H9 (cell line): Measurements from ENCODE around the gene CHSY1. TPM values are rescaled to one million over a fixed set of nuclear protein-coding genes. Genes with fewer than 3 reads are reported as not detected.
A peak's percentile ranks its signal among the peaks of the same experiment; 100 is the strongest.

Source experiments
- DNase-seq: peaks from one replicate; pipeline ENCODE4 v3.0.0-alpha.2; 2017
- H2AFZ ChIP-seq: one replicate; pipeline ENCODE4 v1.6.1; 2013; ENCODE audit warnings: mild to moderate bottlenecking, low read length, control low read depth, moderate library complexity
- H2AK5ac ChIP-seq: 2 replicates; pipeline ENCODE4 v1.6.1; 2013; ENCODE audit warnings: low read length, control low read depth, mixed read lengths; ENCODE audit not compliant: insufficient read length
- H2BK120ac ChIP-seq: one replicate; pipeline ENCODE4 v1.6.1; 2013; ENCODE audit warnings: low read depth, mild to moderate bottlenecking, low read length, control low read depth, inconsistent platforms; ENCODE audit not compliant: poor library complexity, severe bottlenecking
- H2BK12ac ChIP-seq: 2 replicates; pipeline ENCODE4 v1.6.1; 2013; ENCODE audit warnings: low read length, control low read depth, mixed read lengths, low read depth; ENCODE audit not compliant: insufficient read length
- H2BK15ac ChIP-seq: 2 replicates; pipeline ENCODE4 v1.6.1; 2013; ENCODE audit warnings: low read depth, low read length, control low read depth
- H2BK20ac ChIP-seq: one replicate; pipeline ENCODE4 v1.6.1; 2013; ENCODE audit warnings: low read depth, mild to moderate bottlenecking, low read length, control low read depth, inconsistent platforms; ENCODE audit not compliant: poor library complexity, severe bottlenecking
- H2BK5ac ChIP-seq: 2 replicates; pipeline ENCODE4 v1.6.1; 2013; ENCODE audit warnings: low read length, control low read depth, mixed read lengths; ENCODE audit not compliant: insufficient read length
- H3K14ac ChIP-seq: 2 replicates; pipeline ENCODE4 v1.6.1; 2013; ENCODE audit warnings: low read length, control low read depth; ENCODE audit not compliant: insufficient read depth
- H3K18ac ChIP-seq: 2 replicates; pipeline ENCODE4 v1.6.1; 2013; ENCODE audit warnings: low read depth, mild to moderate bottlenecking, mixed read lengths, low read length, control low read depth; ENCODE audit not compliant: insufficient read length
- H3K23ac ChIP-seq: 2 replicates; pipeline ENCODE4 v1.6.1; 2013; ENCODE audit warnings: low read length, control low read depth, mixed read lengths, low read depth; ENCODE audit not compliant: insufficient read length
- H3K23me2 ChIP-seq: 2 replicates; pipeline ENCODE4 v1.6.1; 2013; ENCODE audit warnings: low read depth, mild to moderate bottlenecking, mixed read lengths, low read length, control low read depth; ENCODE audit not compliant: insufficient read length, poor library complexity, severe bottlenecking
- H3K27ac ChIP-seq: 2 replicates; pipeline ENCODE4 v1.5.1; 2013; ENCODE audit warnings: low read length, control low read depth, mixed read lengths, low read depth; ENCODE audit not compliant: insufficient read length
- H3K27me3 ChIP-seq: 2 replicates; pipeline ENCODE4 v1.6.1; 2013; ENCODE audit warnings: low read length, control low read depth, inconsistent platforms; ENCODE audit not compliant: insufficient read depth
- H3K4ac ChIP-seq: 2 replicates; pipeline ENCODE4 v1.6.1; 2013; ENCODE audit warnings: low read depth, mild to moderate bottlenecking, control low read depth, inconsistent platforms, low read length, moderate library complexity
- H3K4me1 ChIP-seq: 2 replicates; pipeline ENCODE4 v1.6.1; 2013; ENCODE audit warnings: low read length, control low read depth, inconsistent platforms; ENCODE audit not compliant: insufficient read depth
- H3K4me2 ChIP-seq: 2 replicates; pipeline ENCODE4 v1.6.1; 2013; ENCODE audit warnings: low read length, control low read depth, mixed read lengths; ENCODE audit not compliant: insufficient read length, insufficient read depth
- H3K56ac ChIP-seq: 2 replicates; pipeline ENCODE4 v1.6.1; 2013; ENCODE audit warnings: low read depth, mild to moderate bottlenecking, mixed read lengths, low read length, control low read depth; ENCODE audit not compliant: insufficient read length
- H3K79me1 ChIP-seq: 2 replicates; pipeline ENCODE4 v1.6.1; 2013; ENCODE audit warnings: low read depth, mild to moderate bottlenecking, moderate library complexity, low read length, control low read depth, inconsistent platforms; ENCODE audit not compliant: insufficient read depth, poor library complexity, severe bottlenecking
- H3K79me2 ChIP-seq: 2 replicates; pipeline ENCODE4 v1.6.1; 2013; ENCODE audit warnings: low read length, control low read depth, inconsistent platforms; ENCODE audit not compliant: insufficient read depth
- H3K9ac ChIP-seq: 2 replicates; pipeline ENCODE4 v1.6.1; 2013; ENCODE audit warnings: low read length, control low read depth, mixed read lengths; ENCODE audit not compliant: insufficient read length; ENCODE audit errors: extremely low read depth
- H3K9me3 ChIP-seq: one replicate; pipeline ENCODE4 v1.6.1; 2013; ENCODE audit warnings: low read depth, low read length, inconsistent platforms; ENCODE audit not compliant: control insufficient read depth
- H3T11ph ChIP-seq: one replicate; pipeline ENCODE4 v1.6.1; 2013; ENCODE audit warnings: mild to moderate bottlenecking, low read length, control low read depth, inconsistent platforms
- H4K20me1 ChIP-seq: one replicate; pipeline ENCODE4 v1.6.1; 2013; ENCODE audit not compliant: control insufficient read depth, insufficient read length, insufficient read depth
- H4K5ac ChIP-seq: 2 replicates; pipeline ENCODE4 v1.6.1; 2013; ENCODE audit warnings: low read depth, mild to moderate bottlenecking, mixed read lengths, low read length, control low read depth; ENCODE audit not compliant: insufficient read length
- H4K8ac ChIP-seq: replicated peaks from 2 replicates; pipeline ENCODE4 v1.6.1; 2013; ENCODE audit warnings: low read length, control low read depth, mixed read lengths, low read depth; ENCODE audit not compliant: insufficient read length
- H4K91ac ChIP-seq: 2 replicates; pipeline ENCODE4 v1.6.1; 2013; ENCODE audit warnings: low read depth, mild to moderate bottlenecking, moderate library complexity, mixed read lengths, low read length, control low read depth; ENCODE audit not compliant: insufficient read length
- H3K27ac Mint-ChIP-seq, 3 experiments: 2 replicates in 2 of 3; 3 replicates in 1 of 3; pipeline ENCODE4 v1.8.0; 2020 to 2021; ENCODE audit warnings: mixed read lengths in 3 of 3, mild to moderate bottlenecking in 1 of 3, moderate library complexity in 1 of 3
- H3K27me3 Mint-ChIP-seq: 2 replicates; pipeline ENCODE4 v1.8.0; 2021; ENCODE audit warnings: low read depth, mild to moderate bottlenecking, moderate library complexity, mixed read lengths
- H3K36me3 Mint-ChIP-seq, 3 experiments: 2 replicates in 2 of 3; 3 replicates in 1 of 3; pipeline ENCODE4 v1.8.0; 2020 to 2021; ENCODE audit warnings: low read depth in 3 of 3, mixed read lengths in 3 of 3; ENCODE audit not compliant: insufficient read depth in 1 of 3
- H3K4me1 Mint-ChIP-seq, 2 experiments: 2 replicates each; pipeline ENCODE4 v1.8.0; 2020; ENCODE audit warnings: mixed read lengths in 2 of 2
- H3K4me3 Mint-ChIP-seq, 2 experiments: 2 replicates in 1 of 2; 3 replicates in 1 of 2; pipeline ENCODE4 v1.8.0; 2020 to 2021; ENCODE audit warnings: mild to moderate bottlenecking in 2 of 2, mixed read lengths in 2 of 2, moderate library complexity in 1 of 2
- H3K9me3 Mint-ChIP-seq, 2 experiments: 2 replicates in 1 of 2; 3 replicates in 1 of 2; pipeline ENCODE4 v1.8.0; 2020; ENCODE audit warnings: mild to moderate bottlenecking in 2 of 2, mixed read lengths in 2 of 2, moderate library complexity in 1 of 2
- WGBS: extraction: QIAGEN DNeasy Blood & Tissue Kit; methylation state at CpG from one replicate; pipeline ENCODE4 v1.1.7; 2013; ENCODE audit warnings: missing lambda C conversion rate, low lambda C conversion rate, mixed read lengths; ENCODE audit not compliant: insufficient read length; ENCODE audit errors: extremely low coverage; 5-methylcytosine and 5-hydroxymethylcytosine counted together
- total RNA-seq: library from RNA; stranded (reverse); gene quantifications from 2 replicates; pipeline ENCODE4 v1.2.1, GENCODE V29; 2021
- TF ChIP-seq, protein P1 (sequence below): fragments of 200-600 bp; sonication (generic); conservative IDR thresholded peaks from 3 replicates; pipeline ENCODE4 v1.8.0; 2021; ENCODE audit warnings: antibody characterized with exemption, mild to moderate bottlenecking

CHSY1 gene
- total RNA-seq, 1 experiment from 2014 or later = 68.3 TPM

DNA sequence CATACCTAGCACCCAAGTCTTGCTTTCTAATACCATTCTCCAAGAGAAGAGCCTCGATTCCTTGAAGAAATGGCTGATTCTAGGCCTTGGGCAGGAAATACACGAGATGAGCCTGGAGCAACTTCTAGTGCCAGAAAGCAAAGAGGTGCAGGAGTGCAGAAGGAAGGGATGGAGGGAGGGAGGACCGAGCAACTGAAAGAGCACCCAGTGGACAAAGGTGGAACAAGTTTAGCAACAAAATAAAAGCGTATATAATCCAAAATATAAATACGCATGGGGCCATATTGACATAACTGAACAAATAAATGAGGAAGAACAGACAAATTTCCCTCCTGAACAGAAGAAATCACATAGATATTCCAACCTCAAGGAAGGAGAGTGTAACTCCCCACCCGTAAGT, 34.4 kb downstream of the CHSY1 start:
- Histone ChIP-seq H3K27me3 (no peaks in the 10 kb centered on the region), H3T11ph (no peak overlapping the region), H3K56ac (no peak overlapping the region), H4K5ac (no peak overlapping the region), H2BK5ac (no peak overlapping the region), H2AFZ (no peak overlapping the region), H2AK5ac (no peak overlapping the region), H2BK12ac (no peak overlapping the region), H3K23me2 (no peaks in the 10 kb centered on the region), H3K4me1 (no peaks in the 10 kb centered on the region), H2BK20ac (no peak overlapping the region), H3K4me2 (no peak overlapping the region), H3K79me1 (peaks cover 4% of the 10 kb centered on the region), H3K14ac (no peak overlapping the region), H3K9ac (no peak overlapping the region), H3K27ac (no peak overlapping the region), H2BK15ac (no peak overlapping the region), H3K79me2 (peaks cover 46% of the 10 kb centered on the region; the same call in 1 of the 2 replicates), H3K9me3 (no peaks in the 10 kb centered on the region), H4K20me1 (no peaks in the 10 kb centered on the region), H4K8ac (no peak overlapping the region), H3K4ac (no peak overlapping the region), H3K18ac (no peak overlapping the region), H4K91ac (no peak overlapping the region), H3K23ac (no peak overlapping the region), H2BK120ac (no peak overlapping the region)
- Mint-ChIP-seq H3K27ac (peak overlapping the region in 1 of 3 experiments; percentile 59; a peak in 2 of 7 replicates), H3K4me3 (no peak overlapping the region), H3K27me3 (no peaks in the 10 kb centered on the region), H3K36me3 (peaks cover 0 to 13% (median 6%) of the 10 kb centered on the region in 3 experiments; a peak in 5 of 7 replicates), H3K9me3 (no peaks in the 10 kb centered on the region), H3K4me1 (peaks cover 11 to 28% of the 10 kb centered on the region in 2 experiments)
- TF ChIP-seq, protein P1, sequence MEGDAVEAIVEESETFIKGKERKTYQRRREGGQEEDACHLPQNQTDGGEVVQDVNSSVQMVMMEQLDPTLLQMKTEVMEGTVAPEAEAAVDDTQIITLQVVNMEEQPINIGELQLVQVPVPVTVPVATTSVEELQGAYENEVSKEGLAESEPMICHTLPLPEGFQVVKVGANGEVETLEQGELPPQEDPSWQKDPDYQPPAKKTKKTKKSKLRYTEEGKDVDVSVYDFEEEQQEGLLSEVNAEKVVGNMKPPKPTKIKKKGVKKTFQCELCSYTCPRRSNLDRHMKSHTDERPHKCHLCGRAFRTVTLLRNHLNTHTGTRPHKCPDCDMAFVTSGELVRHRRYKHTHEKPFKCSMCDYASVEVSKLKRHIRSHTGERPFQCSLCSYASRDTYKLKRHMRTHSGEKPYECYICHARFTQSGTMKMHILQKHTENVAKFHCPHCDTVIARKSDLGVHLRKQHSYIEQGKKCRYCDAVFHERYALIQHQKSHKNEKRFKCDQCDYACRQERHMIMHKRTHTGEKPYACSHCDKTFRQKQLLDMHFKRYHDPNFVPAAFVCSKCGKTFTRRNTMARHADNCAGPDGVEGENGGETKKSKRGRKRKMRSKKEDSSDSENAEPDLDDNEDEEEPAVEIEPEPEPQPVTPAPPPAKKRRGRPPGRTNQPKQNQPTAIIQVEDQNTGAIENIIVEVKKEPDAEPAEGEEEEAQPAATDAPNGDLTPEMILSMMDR = peak; percentile 20; the same call in 1 of the 3 replicates
- WGBS = no CpG with 5 or more reads among the region's 6 CpGs
- no peak for DNase-seq
